T-helper 1 cell treated with Interleukin-12 subunit alpha and Interleukin-12 subunit beta and Interleukin-4 antibody, amounts not matched to agents 30 μg/mL and 1 μg/mL, for 36 hours (primary cell): ENCODE results near the gene EDA.
"Not testable (repeated sequence)": the region's sequence is repeated elsewhere in the genome, so short reads cannot be mapped to it uniquely, and the experiment has no call there.

Experiments
- H3K27ac Mint-ChIP-seq: one replicate; pipeline ENCODE4 v1.8.0; 2021; ENCODE audit warnings: mild to moderate bottlenecking, mixed read lengths
- H3K27me3 Mint-ChIP-seq: one replicate; pipeline ENCODE4 v1.8.0; 2021; ENCODE audit warnings: low read depth, mixed read lengths
- H3K36me3 Mint-ChIP-seq: one replicate; pipeline ENCODE4 v1.8.0; 2021; ENCODE audit warnings: low read depth, mixed read lengths
- H3K4me1 Mint-ChIP-seq: one replicate; pipeline ENCODE4 v1.8.0; 2021; ENCODE audit warnings: low read depth, mixed read lengths
- H3K4me3 Mint-ChIP-seq: one replicate; pipeline ENCODE4 v1.8.0; 2021; ENCODE audit warnings: mild to moderate bottlenecking, moderate library complexity, mixed read lengths
- H3K9me3 Mint-ChIP-seq: one replicate; pipeline ENCODE4 v1.8.0; 2021; ENCODE audit warnings: mixed read lengths

EDA gene

GRCh38 chrX:69807400-69807799 is 191.5 kb downstream of the EDA start:
- Mint-ChIP-seq H3K4me1 (peaks cover 3% of the 10 kb centered on the region), H3K4me3 (no peak overlapping the region), H3K9me3 (no peaks in the 10 kb centered on the region), H3K27ac (no peak overlapping the region), H3K27me3 (no peaks in the 10 kb centered on the region), H3K36me3 (no peaks in the 10 kb centered on the region)

- no peaks in the 10 kb centered on the region for H3K9me3 Mint-ChIP-seq
- H3K27me3 Mint-ChIP-seq, result no peaks in the 10 kb centered on the region
- H3K27ac Mint-ChIP-seq, result no peak overlapping the region
- no peaks in the 10 kb centered on the region for H3K36me3 Mint-ChIP-seq
- peaks cover 3% of the 10 kb centered on the region for H3K4me1 Mint-ChIP-seq
- H3K4me3 Mint-ChIP-seq, result no peak overlapping the region
Measured at GRCh38 chrX:69808375-69808774, 192.5 kb downstream of the EDA start.

- Mint-ChIP-seq H3K27ac (no peak overlapping the region), H3K4me3 (no peak overlapping the region), H3K4me1 (no peaks in the 10 kb centered on the region), H3K9me3 (peaks cover 9% of the 10 kb centered on the region), H3K36me3 (no peaks in the 10 kb centered on the region), H3K27me3 (no peaks in the 10 kb centered on the region)
Measured at GRCh38 chrX:69813677-69814076, 197.8 kb downstream of the EDA start.

- Mint-ChIP-seq H3K9me3 (peaks cover 9% of the 10 kb centered on the region), H3K36me3 (no peaks in the 10 kb centered on the region), H3K27me3 (no peaks in the 10 kb centered on the region), H3K27ac (no peak overlapping the region), H3K4me1 (no peaks in the 10 kb centered on the region), H3K4me3 (no peak overlapping the region)
Measured at GRCh38 chrX:69815063-69815462, 199.2 kb downstream of the EDA start.

GRCh38 chrX:69815519-69815918 is 199.6 kb downstream of the EDA start:
- no peaks in the 10 kb centered on the region for H3K36me3 Mint-ChIP-seq

GRCh38 chrX:69844636-69845035 is 228.7 kb downstream of the EDA start:
- H3K9me3 Mint-ChIP-seq, result no peaks in the 10 kb centered on the region

More at GRCh38 chrX:69815519-69815918, 199.6 kb downstream of the EDA start:
- Mint-ChIP-seq H3K4me1 (no peaks in the 10 kb centered on the region), H3K9me3 (peaks cover 9% of the 10 kb centered on the region), H3K27ac (no peak overlapping the region), H3K27me3 (no peaks in the 10 kb centered on the region), H3K4me3 (no peak overlapping the region)

GRCh38 chrX:69859999-69860398 is 244.1 kb downstream of the EDA start:
- peaks cover 27% of the 10 kb centered on the region for H3K9me3 Mint-ChIP-seq
- not testable (repeated sequence) for H3K27me3 Mint-ChIP-seq, H3K27ac Mint-ChIP-seq, H3K4me1 Mint-ChIP-seq, H3K36me3 Mint-ChIP-seq, H3K4me3 Mint-ChIP-seq

More at GRCh38 chrX:69844636-69845035, 228.7 kb downstream of the EDA start:
- no peaks in the 10 kb centered on the region for H3K36me3 Mint-ChIP-seq
- H3K4me1 Mint-ChIP-seq, result no peaks in the 10 kb centered on the region
- no peak overlapping the region for H3K4me3 Mint-ChIP-seq
- no peak overlapping the region for H3K27ac Mint-ChIP-seq
- H3K27me3 Mint-ChIP-seq, result no peaks in the 10 kb centered on the region

GRCh38 chrX:69876221-69876620 is 260.3 kb downstream of the EDA start:
- H3K9me3 Mint-ChIP-seq, result peaks cover 5% of the 10 kb centered on the region
- H3K36me3 Mint-ChIP-seq, result no peaks in the 10 kb centered on the region
- H3K27me3 Mint-ChIP-seq, result no peaks in the 10 kb centered on the region
- no peak overlapping the region for H3K27ac Mint-ChIP-seq
- H3K4me1 Mint-ChIP-seq, result no peaks in the 10 kb centered on the region
- no peak overlapping the region for H3K4me3 Mint-ChIP-seq

GRCh38 chrX:69884210-69884609 is 268.3 kb downstream of the EDA start:
- Mint-ChIP-seq H3K4me1 (no peaks in the 10 kb centered on the region), H3K9me3 (peaks cover 14% of the 10 kb centered on the region), H3K4me3 (no peak overlapping the region), H3K27ac (no peak overlapping the region), H3K36me3 (no peaks in the 10 kb centered on the region), H3K27me3 (no peaks in the 10 kb centered on the region)

- Mint-ChIP-seq H3K36me3 (no peaks in the 10 kb centered on the region), H3K4me1 (no peaks in the 10 kb centered on the region), H3K4me3 (no peak overlapping the region), H3K27me3 (no peaks in the 10 kb centered on the region), H3K27ac (no peak overlapping the region), H3K9me3 (no peaks in the 10 kb centered on the region)
Measured at GRCh38 chrX:69896046-69896445, 280.1 kb downstream of the EDA start.

- Mint-ChIP-seq H3K4me3 (no peak overlapping the region), H3K27me3 (no peaks in the 10 kb centered on the region), H3K9me3 (no peaks in the 10 kb centered on the region)
Measured at GRCh38 chrX:69900491-69900890, 284.6 kb downstream of the EDA start.

GRCh38 chrX:69906447-69906846 is 290.5 kb downstream of the EDA start:
- no peak overlapping the region for H3K27ac Mint-ChIP-seq
- no peaks in the 10 kb centered on the region for H3K4me1 Mint-ChIP-seq
- no peaks in the 10 kb centered on the region for H3K36me3 Mint-ChIP-seq
- H3K9me3 Mint-ChIP-seq, result no peaks in the 10 kb centered on the region
- H3K4me3 Mint-ChIP-seq, result no peak overlapping the region
- H3K27me3 Mint-ChIP-seq, result no peaks in the 10 kb centered on the region

More at GRCh38 chrX:69900491-69900890, 284.6 kb downstream of the EDA start:
- H3K36me3 Mint-ChIP-seq, result no peaks in the 10 kb centered on the region
- H3K4me1 Mint-ChIP-seq, result no peaks in the 10 kb centered on the region
- H3K27ac Mint-ChIP-seq, result no peak overlapping the region

- no peaks in the 10 kb centered on the region for H3K27me3 Mint-ChIP-seq
- no peaks in the 10 kb centered on the region for H3K9me3 Mint-ChIP-seq
- H3K4me1 Mint-ChIP-seq, result no peaks in the 10 kb centered on the region
- H3K4me3 Mint-ChIP-seq, result no peak overlapping the region
- H3K36me3 Mint-ChIP-seq, result no peaks in the 10 kb centered on the region
- no peak overlapping the region for H3K27ac Mint-ChIP-seq
Measured at GRCh38 chrX:69914781-69915180, 298.9 kb downstream of the EDA start.

- Mint-ChIP-seq H3K36me3 (no peaks in the 10 kb centered on the region), H3K27ac (no peak overlapping the region), H3K4me3 (no peak overlapping the region), H3K27me3 (no peaks in the 10 kb centered on the region), H3K4me1 (no peaks in the 10 kb centered on the region), H3K9me3 (no peaks in the 10 kb centered on the region)
Measured at GRCh38 chrX:69919749-69920148, 303.8 kb downstream of the EDA start.

- Mint-ChIP-seq H3K4me3 (no peak overlapping the region), H3K36me3 (no peaks in the 10 kb centered on the region), H3K27me3 (no peaks in the 10 kb centered on the region), H3K9me3 (peaks cover 4% of the 10 kb centered on the region), H3K27ac (no peak overlapping the region), H3K4me1 (no peaks in the 10 kb centered on the region)
Measured at GRCh38 chrX:69932323-69932722, 316.4 kb downstream of the EDA start.

GRCh38 chrX:69948276-69948797 is 332.4 kb downstream of the EDA start:
- no peaks in the 10 kb centered on the region for H3K27me3 Mint-ChIP-seq

More at GRCh38 chrX:69948276-69948797, 332.4 kb downstream of the EDA start:
- H3K36me3 Mint-ChIP-seq, result no peaks in the 10 kb centered on the region
- H3K4me1 Mint-ChIP-seq, result no peaks in the 10 kb centered on the region
- no peak overlapping the region for H3K4me3 Mint-ChIP-seq
- H3K27ac Mint-ChIP-seq, result no peak overlapping the region
- no peaks in the 10 kb centered on the region for H3K9me3 Mint-ChIP-seq
